Breast epithelium (tissue), 3 donors: ENCODE measurements around the gene OXSR1.

Experiments
- POLR2A ChIP-seq: fragments of 450-650 bp; IDR thresholded peaks from one replicate; pipeline ENCODE4 v1.6.1; 2016; ENCODE audit warnings: antibody characterized with exemption, mild to moderate bottlenecking, moderate library complexity
- POLR2AphosphoS5 ChIP-seq, 3 donors: sonication (generic); formaldehyde crosslinking; IDR thresholded peaks; one replicate each; pipeline ENCODE4 v1.6.1; 2017; ENCODE audit warnings: antibody characterized with exemption in 3 of 3
- TF ChIP-seq, protein P1 (sequence below), 3 donors: fragments of 450-650 bp; IDR thresholded peaks; one replicate each; pipeline ENCODE4 v1.5.1; 2016 to 2017; ENCODE audit warnings: antibody characterized with exemption in 3 of 3, mild to moderate bottlenecking in 3 of 3, moderate library complexity in 3 of 3

DNA sequence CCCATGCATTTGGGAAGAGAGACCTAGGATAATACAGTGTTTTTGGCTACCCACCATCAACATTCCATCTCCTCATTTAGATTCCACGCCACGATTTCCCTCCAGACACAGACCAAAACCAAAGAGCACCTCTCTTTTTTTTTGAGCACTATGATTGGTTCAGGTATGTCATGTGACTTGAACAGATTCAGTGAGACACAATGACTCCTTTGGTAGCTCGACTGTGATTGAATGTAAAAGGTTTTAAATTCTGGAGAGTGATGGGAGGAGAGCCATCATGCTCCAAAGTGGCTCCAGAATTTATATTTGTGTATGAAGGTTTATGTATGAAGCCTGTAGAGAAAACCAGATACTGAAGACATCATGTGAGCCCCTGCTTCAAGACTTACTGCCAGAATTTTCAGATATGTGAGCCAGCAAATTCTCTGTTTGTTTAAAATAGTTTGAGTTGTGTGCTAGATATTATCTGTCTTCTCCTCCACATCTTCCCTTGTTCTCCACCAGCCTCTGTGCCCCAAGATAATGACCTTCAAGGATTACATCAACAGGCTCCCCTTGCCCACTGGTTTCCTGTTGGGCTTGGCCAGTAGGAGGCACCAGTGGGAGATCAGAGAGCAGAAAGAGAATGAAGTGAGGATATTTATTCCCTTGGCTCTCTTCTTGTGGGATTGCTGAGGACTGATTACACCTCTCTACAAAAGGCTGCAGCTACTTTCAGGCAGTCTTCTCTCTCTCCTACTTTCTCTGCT, 14.4 kb upstream of the OXSR1 start:
- no peak for TF ChIP-seq POLR2AphosphoS5 (IDR thresholded peaks at IDR 0.05)
- TF ChIP-seq, protein P1, sequence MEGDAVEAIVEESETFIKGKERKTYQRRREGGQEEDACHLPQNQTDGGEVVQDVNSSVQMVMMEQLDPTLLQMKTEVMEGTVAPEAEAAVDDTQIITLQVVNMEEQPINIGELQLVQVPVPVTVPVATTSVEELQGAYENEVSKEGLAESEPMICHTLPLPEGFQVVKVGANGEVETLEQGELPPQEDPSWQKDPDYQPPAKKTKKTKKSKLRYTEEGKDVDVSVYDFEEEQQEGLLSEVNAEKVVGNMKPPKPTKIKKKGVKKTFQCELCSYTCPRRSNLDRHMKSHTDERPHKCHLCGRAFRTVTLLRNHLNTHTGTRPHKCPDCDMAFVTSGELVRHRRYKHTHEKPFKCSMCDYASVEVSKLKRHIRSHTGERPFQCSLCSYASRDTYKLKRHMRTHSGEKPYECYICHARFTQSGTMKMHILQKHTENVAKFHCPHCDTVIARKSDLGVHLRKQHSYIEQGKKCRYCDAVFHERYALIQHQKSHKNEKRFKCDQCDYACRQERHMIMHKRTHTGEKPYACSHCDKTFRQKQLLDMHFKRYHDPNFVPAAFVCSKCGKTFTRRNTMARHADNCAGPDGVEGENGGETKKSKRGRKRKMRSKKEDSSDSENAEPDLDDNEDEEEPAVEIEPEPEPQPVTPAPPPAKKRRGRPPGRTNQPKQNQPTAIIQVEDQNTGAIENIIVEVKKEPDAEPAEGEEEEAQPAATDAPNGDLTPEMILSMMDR (IDR thresholded peaks at IDR 0.05) = no peak
- TF ChIP-seq POLR2A = no peak
